Measurements from ENCODE around the gene HIPK1. TPM values are rescaled to one million over a fixed set of nuclear protein-coding genes. Genes with fewer than 3 reads are reported as not detected.

HIPK1 gene
- total and polyA plus RNA-seq, 10 of the 15 experiments (the other 5 are each of a cell fraction or from before 2014, with no cell fraction given) = 4.2 to 33.9 (median 11.4) TPM

DNA sequence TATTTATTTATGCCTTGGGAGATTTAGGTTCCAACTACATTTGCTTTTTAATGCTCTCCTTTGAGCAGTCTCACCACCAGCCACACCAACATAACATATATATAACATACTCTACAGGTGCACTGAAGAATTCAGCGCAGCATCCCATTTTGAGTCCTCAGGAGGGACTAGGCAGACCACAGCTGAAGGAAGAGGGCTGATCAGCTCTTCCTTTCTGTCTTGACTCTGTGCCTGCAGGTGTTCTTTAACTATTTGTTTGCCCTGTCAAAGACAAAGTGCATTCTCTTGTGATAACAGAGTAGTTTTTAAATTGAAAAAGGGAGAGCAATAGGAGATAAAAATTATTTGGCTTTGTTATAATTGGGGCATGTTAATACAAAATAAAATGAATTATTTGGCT lies 17.0 kb downstream of the HIPK1 start:
- FAIRE-seq (no peak), DNase-seq (ENCODE audit: low read depth, low spot score) (no peak), ATAC-seq (peak; percentile 34)
- TF ChIP-seq YBX1 (IDR thresholded peaks at IDR 0.05) (no peak), MXI1 (IDR thresholded peaks at IDR 0.05; ENCODE audit: low read depth, low read length) (no peak), BCL11A (IDR thresholded peaks at IDR 0.05; ENCODE audit: low read depth, low read length) (no peak), RAD51 (IDR thresholded peaks at IDR 0.05) (no peak), FOXK2 (IDR thresholded peaks at IDR 0.05) (no peak), SPI1 (IDR thresholded peaks at IDR 0.05; ENCODE audit: borderline replicate concordance, insufficient read depth, low read depth, low read length) (no peak)
- TF ChIP-seq, protein P1, sequence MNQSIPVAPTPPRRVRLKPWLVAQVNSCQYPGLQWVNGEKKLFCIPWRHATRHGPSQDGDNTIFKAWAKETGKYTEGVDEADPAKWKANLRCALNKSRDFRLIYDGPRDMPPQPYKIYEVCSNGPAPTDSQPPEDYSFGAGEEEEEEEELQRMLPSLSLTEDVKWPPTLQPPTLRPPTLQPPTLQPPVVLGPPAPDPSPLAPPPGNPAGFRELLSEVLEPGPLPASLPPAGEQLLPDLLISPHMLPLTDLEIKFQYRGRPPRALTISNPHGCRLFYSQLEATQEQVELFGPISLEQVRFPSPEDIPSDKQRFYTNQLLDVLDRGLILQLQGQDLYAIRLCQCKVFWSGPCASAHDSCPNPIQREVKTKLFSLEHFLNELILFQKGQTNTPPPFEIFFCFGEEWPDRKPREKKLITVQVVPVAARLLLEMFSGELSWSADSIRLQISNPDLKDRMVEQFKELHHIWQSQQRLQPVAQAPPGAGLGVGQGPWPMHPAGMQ (IDR thresholded peaks at IDR 0.05; ENCODE audit: borderline replicate concordance) = no peak
- ChIA-PET POLR2A (interaction anchor here (0.6 to 4.6 kb wide), 6 partner anchors 9 to 213 kb away, joined by 4 to 34 read pairs (median 6); partner anchors contain the start of gene HIPK1), RAD21 (ENCODE audit: unreplicated experiment) (interaction anchor here (0.8 to 3.3 kb wide), 9 partner anchors 9 to 188 kb away, joined by 3 to 27 read pairs (median 4); partner anchors contain the start of gene HIPK1), CTCF (interaction anchor here (1.2 to 2.4 kb wide), 10 partner anchors 9 to 337 kb away, joined by 3 to 19 read pairs (median 4); partner anchors contain the start of gene AP4B1), SMC1A (ENCODE audit: uncharacterized antibody, unreplicated experiment) (interaction anchor here (0.6 to 6.4 kb wide), 18 partner anchors 10 to 441 kb away, joined by 3 to 99 read pairs (median 6); partner anchors contain the start of genes AP4B1, DCLRE1B and HIPK1)
- Histone ChIP-seq H3K9ac (ENCODE audit: control insufficient read depth, insufficient read depth, low read length) (no peak overlapping the region; the same call in 1 of the 2 replicates), H3K4me1 (ENCODE audit: control insufficient read depth, insufficient read depth, low read length) (peaks cover 25% of the 10 kb centered on the region), H3K27me3 (replicated peaks in 1 of 2; ENCODE audit: control insufficient read depth in 2 of 2, insufficient read depth in 2 of 2, low read length in 1 of 2) (no peaks in the 10 kb centered on the region), H2AFZ (ENCODE audit: control insufficient read depth, low read depth, low read length) (no peak overlapping the region), H3K79me2 (ENCODE audit: control insufficient read depth, insufficient read depth, low read length) (peaks cover 53% of the 10 kb centered on the region), H3K27ac (ENCODE audit: control insufficient read depth, insufficient read depth) (no peak overlapping the region), H3K4me3 (no peak overlapping the region), H3K36me3 (ENCODE audit: control insufficient read depth in 2 of 2, insufficient read depth in 2 of 2, low read length in 1 of 2) (peaks cover 2 to 5% of the 10 kb centered on the region in 2 experiments; a peak in 3 of 4 replicates), H3K4me2 (ENCODE audit: control insufficient read depth, insufficient read depth) (0 out of 2 replicates have a peak overlapping the region, but pooled peaks have one; percentile 9), H3K9me3 (replicated peaks; ENCODE audit: control insufficient read depth, insufficient read depth, low read length) (peaks cover 7% of the 10 kb centered on the region), H4K20me1 (ENCODE audit: control insufficient read depth, insufficient read depth) (no peaks in the 10 kb centered on the region; the same call in 1 of the 2 replicates)
- WGBS (ENCODE audit: insufficient coverage, insufficient replicate concordance, low lambda C conversion rate, missing lambda C conversion rate) = 44% methylated on average over 1 of the region's 1 CpG
- intact Hi-C loops (cut with micrococcal nuclease; ENCODE audit: unreplicated experiment) = no loop called here
- in situ Hi-C loops (cut with MboI) = no loop called here
- BruUV-seq (replicated peaks) = no TSS peak

Measured in GM12878 (cell line).